Mucosa of stomach (tissue), 1 donor: Measurements from ENCODE around the gene CUEDC1.
"Not testable (repeated sequence)": the region's sequence is repeated elsewhere in the genome, so short reads cannot be mapped to it uniquely, and the experiment has no call there.

Experiments
- H3K27me3 ChIP-seq: one replicate; pipeline ENCODE4 v1.7.0; 2013; ENCODE audit warnings: mild to moderate bottlenecking, low read length; ENCODE audit not compliant: control insufficient read depth, insufficient read depth
- H3K36me3 ChIP-seq: one replicate; pipeline ENCODE4 v1.7.0; 2013; ENCODE audit warnings: low read length; ENCODE audit not compliant: control insufficient read depth, insufficient read depth
- H3K4me1 ChIP-seq: one replicate; pipeline ENCODE4 v1.7.0; 2013; ENCODE audit warnings: mild to moderate bottlenecking, low read length; ENCODE audit not compliant: control insufficient read depth, insufficient read depth
- H3K4me3 ChIP-seq: one replicate; pipeline ENCODE4 v1.7.0; 2013; ENCODE audit warnings: low read length
- H3K9ac ChIP-seq: one replicate; pipeline ENCODE4 v1.7.0; 2013; ENCODE audit warnings: mild to moderate bottlenecking, low read length, moderate library complexity
- H3K9me3 ChIP-seq: one replicate; pipeline ENCODE4 v1.7.0; 2013; ENCODE audit warnings: mild to moderate bottlenecking, low read length, moderate library complexity; ENCODE audit not compliant: control insufficient read depth
- donor health status: Pancreatic carcinoma.

The CUEDC1 gene

DNA sequence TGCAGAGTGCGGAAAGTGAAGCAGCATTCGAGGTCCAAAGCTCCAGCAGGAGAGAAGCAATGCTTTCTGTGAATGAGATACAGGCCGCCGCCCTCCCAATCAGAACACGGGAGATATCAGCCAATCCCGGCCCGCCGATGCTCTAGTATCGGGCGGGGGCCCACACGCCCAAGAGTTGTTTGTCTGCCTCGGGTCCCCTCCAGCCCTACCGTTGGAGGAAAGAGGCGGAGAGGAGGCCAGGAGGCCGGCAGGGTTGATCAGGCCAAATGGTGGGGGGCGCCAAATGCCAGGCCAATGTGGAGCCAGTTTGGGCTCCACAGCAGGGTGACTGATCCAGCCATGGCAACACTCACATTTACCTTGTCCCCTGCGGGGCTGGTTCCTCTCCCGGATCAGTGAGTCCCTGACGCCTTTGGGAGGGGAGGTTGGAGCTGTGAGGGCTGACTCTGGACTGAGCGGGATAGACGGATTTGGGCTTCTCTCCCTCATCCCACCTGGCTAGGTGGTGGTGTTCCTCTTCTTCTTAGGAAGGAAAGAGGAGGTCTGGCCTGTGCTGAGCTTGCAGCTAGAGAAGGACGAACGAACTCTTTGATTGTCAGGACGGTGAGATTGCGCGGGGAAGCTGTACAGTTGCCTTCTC lies 10.4 kb upstream of the CUEDC1 start:
- Histone ChIP-seq H3K27me3 (no peaks in the 10 kb centered on the region), H3K36me3 (no peaks in the 10 kb centered on the region), H3K9ac (no peak overlapping the region), H3K4me3 (no peak overlapping the region), H3K9me3 (no peaks in the 10 kb centered on the region), H3K4me1 (peaks cover 6% of the 10 kb centered on the region)

DNA sequence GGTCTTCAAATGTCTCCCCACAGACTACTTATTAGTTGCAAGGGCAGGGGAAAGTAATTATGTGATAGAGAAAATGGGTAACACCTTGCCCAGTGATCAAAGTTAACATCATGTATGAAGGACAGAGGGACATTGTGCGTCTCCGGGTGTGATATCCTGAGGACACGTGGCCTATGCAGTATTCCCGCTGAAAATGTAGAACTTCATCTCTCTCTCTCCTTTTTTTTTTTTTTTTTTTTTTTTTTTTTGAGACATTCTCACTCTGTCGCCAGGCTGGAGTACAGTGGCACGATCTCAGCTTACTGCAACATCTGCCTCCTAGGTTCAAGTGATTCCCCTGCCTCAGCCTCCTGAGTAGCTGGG lies 7.9 kb upstream of the CUEDC1 start:
- Histone ChIP-seq H3K27me3 (no peaks in the 10 kb centered on the region), H3K36me3 (no peaks in the 10 kb centered on the region), H3K9me3 (no peaks in the 10 kb centered on the region), H3K9ac (no peak overlapping the region), H3K4me1 (peaks cover 9% of the 10 kb centered on the region), H3K4me3 (no peak overlapping the region)

DNA sequence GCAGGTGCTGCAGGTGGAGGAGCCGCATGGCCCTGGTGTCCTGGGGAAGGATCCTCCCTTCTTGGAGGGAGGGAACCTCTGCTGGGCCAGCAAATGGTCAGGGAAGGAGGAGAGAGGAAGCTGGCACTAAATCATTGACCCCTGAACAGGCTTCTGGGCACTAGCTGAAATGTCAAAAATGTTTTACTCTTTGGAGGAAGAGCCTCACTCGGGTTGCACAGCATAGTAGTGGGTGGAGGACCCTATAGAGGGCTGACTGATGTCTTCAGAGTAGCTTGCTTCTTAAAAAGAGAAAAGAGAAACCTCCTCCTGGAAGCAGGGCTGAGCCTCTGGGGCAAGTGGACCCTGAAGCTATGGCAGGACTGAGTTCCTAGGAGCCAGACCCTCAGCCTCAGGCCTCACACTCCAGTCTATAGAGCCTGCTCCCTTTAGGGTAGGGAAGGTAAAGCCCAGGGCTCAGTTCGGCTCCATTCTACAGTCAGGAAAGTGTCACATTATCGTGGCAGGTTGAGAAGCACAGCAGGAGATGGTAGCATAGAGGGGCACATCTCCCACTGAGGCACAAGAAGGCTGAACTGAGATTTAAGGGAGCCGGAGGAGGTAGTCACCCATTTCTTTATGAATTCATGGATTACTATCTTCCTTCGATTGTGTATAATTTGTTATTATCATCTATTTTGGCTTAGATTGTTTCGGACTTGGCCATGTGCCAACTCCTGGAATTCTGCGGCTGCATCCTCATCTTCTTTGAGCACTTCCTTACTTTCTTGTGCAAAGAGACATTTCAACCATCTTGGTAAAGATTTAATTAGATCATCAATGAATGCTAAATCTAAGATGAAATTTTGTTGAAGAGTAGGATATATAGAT lies 7.3 kb upstream of the CUEDC1 start:
- H3K9me3 ChIP-seq: no peaks in the 10 kb centered on the region

DNA sequence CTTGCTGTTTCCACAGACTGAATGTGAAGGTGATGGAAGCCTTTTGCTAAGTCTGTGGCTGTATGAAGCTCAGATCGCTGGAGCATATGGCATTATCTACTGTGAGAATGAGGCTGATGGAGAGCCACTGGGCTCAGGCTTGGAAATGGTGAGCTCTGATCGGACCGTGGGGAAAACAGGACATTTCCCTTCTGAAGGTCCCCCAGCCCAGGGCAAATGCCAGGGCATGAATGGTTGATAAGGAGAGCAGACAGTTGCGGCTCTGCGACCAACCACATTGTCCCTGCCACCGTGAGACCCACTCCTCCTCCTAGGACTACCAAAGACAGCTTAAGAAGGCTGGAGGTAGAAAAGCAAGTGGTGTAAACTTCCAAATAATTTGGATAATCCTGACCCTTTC lies 4.7 kb upstream of the CUEDC1 start:
- Histone ChIP-seq H3K9ac (no peak overlapping the region), H3K4me1 (peaks cover 24% of the 10 kb centered on the region), H3K36me3 (no peaks in the 10 kb centered on the region), H3K9me3 (no peaks in the 10 kb centered on the region), H3K27me3 (no peaks in the 10 kb centered on the region), H3K4me3 (no peak overlapping the region)

More for the DNA sequence above, 7.3 kb upstream of the CUEDC1 start:
- Histone ChIP-seq H3K4me1 (peaks cover 9% of the 10 kb centered on the region), H3K27me3 (no peaks in the 10 kb centered on the region), H3K9ac (no peak overlapping the region), H3K36me3 (no peaks in the 10 kb centered on the region), H3K4me3 (no peak overlapping the region)

DNA sequence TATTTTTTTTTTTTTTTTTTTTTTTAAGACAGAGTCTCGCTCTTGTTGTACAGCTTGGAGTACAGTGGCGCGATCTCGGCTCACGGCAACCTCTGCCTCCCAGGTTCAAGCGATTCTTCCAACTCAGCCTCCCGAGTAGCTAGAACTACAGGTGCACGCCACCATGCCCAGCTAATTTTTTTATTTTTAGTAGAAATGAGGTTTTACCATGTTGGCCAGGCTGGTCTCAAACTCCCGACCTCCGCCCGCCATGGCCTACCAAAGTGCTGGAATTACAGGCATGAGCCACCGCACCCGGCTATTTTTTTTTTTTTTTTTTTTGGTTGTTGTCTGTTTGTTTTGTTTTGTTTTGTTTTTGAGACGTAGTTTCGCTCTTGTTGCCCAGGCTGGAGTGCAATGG lies 3.2 kb upstream of the CUEDC1 start:
- H3K4me1 ChIP-seq: peaks cover 32% of the 10 kb centered on the region
- not testable (repeated sequence) for H3K4me3 ChIP-seq, H3K9me3 ChIP-seq, H3K9ac ChIP-seq, H3K36me3 ChIP-seq, H3K27me3 ChIP-seq

DNA sequence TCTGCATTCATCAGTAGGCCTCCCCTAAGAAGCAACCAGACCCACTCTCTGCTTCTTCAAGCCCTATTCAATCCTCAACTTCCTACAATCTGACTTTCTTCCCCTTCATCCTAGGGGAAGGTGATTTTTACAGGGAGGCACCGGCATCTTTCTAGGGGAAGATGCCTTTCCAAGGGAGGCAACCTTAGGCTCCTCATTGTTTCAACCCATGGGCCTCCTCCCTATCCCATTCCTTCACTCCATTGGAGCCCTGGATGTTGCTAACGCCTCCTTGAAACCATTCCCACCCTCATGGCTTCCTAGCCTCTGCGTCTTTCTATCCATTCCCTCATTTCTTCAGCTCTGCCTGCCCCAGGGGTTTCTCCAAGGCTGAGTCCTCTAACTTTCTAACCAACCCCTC lies 2.7 kb upstream of the CUEDC1 start:
- H3K9me3 ChIP-seq: no peaks in the 10 kb centered on the region
- H3K27me3 ChIP-seq: no peaks in the 10 kb centered on the region
- H3K36me3 ChIP-seq: no peaks in the 10 kb centered on the region
- H3K4me1 ChIP-seq: peaks cover 32% of the 10 kb centered on the region
- no peak overlapping the region for H3K4me3 ChIP-seq
- no peak overlapping the region for H3K9ac ChIP-seq

DNA sequence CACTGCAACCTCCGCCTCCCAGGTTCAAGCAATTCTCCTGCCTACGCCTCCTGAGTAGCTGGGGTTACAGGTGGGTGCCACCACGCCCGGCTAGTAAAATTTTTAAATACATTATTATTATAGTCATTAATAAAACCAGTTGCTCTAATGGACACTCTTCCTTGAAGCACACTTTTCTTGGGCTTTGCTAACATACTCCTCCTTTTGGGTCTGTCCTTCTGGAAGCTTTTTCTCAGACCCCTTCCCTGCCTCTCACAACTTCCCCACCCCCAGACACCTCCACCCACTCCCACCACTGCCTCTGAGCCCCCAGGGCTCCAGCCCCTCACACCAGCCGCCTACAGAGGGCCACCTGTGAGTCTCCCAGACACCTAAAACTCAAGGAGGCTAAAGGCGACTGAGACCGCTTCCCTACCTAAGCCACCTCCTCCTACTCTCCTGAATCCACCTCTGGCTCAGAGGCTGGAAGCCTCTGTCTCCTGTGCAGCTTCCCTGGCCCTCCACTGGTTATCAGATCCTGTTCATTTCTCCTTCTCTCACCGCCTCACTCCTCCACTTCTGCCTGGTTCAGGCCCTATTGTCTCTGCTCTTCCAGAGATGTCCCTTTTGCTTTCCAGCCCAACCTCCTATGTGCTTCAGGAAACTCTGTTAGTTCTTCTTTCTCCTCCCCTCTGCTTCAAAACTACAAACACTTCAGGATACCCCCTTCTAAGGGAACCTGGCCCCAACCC lies 2.1 kb upstream of the CUEDC1 start:
- H3K36me3 ChIP-seq: no peaks in the 10 kb centered on the region
- no peak overlapping the region for H3K4me3 ChIP-seq
- H3K27me3 ChIP-seq: no peaks in the 10 kb centered on the region
- no peak overlapping the region for H3K9ac ChIP-seq
- H3K4me1 ChIP-seq: peaks cover 32% of the 10 kb centered on the region
- H3K9me3 ChIP-seq: no peaks in the 10 kb centered on the region

DNA sequence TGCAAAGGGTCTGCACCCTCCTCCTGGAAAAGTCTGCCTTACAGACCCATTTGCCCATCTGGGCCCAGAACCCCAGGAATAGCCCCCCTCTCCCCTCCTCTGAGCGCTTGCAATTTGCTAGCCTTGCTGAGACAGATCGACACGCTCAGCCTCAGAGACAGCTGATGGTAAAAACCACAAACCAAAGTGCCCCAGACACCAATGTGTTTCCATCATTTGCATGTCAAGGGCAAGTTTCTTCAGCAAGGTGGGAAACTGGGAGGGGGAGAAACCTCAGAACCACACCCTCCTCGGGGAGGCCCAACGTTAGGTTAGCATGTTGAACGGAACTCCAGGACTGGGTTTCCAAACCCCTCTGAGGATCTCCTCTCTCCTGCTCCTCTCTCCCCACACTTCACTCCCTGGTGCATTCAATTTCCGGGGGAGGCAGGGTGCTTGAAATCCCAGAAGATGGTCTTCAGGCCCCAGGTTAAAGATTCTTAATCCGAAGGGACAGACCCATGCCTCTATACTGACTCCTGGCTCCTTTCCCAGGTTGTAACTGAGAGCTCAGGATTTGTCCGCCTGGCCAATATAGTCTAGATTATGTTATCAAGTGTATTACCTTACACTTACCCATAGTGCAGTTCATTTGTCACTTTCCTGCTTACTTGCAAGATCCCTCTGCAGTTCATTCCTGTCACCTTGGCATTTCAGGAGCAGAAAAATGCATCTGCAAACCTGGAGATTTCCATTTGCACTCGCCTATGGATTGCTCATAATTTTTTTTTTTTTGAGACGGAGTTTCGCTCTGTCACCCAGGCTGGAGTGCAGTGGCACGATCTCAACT lies 1.3 kb upstream of the CUEDC1 start:
- Histone ChIP-seq H3K36me3 (no peaks in the 10 kb centered on the region), H3K9ac (peak overlapping the region; percentile 78), H3K4me3 (peak overlapping the region; percentile 84), H3K9me3 (no peaks in the 10 kb centered on the region), H3K4me1 (peaks cover 32% of the 10 kb centered on the region), H3K27me3 (no peaks in the 10 kb centered on the region)

DNA sequence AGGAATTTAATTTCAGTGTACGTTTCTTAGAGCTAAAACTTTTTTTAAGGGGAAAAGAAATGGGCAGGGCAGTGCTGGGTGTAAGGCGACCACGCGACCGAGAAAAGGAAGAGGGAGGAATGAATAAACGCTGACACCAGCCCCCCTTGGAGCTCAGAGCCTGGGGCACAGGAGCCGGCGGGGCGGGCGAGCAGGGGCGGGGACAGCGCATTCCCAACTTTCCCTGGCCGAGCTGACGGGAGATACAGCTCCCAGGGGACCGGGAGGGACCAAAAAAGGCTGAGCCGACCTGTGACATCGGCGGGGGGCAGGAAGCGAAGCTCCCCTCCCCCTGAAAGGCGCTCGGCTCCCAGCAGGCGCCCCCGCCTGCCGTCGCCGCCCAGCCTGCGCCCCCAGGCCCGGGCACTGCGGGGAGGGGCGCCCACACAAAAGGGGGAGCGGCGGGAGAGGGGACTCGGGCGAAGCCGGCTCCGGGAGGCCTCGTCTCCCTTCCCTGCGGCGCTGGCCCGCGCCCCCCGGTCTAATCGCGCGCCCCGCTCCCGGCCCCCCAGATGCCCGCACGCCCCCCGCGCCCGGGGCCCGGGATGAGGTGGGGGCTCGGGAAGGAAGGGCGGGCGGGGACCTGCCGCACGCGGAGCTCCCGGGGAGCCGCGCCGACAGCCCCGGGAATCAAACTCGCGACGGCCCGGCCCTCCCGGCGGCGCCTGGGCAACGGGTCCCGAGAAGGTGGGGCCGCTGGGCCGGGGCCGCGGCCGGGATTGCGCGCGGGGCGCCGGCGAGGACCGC lies 622 bp downstream of the CUEDC1 start:
- Histone ChIP-seq H3K36me3 (no peaks in the 10 kb centered on the region), H3K4me1 (peaks cover 24% of the 10 kb centered on the region), H3K4me3 (no peak overlapping the region), H3K9ac (peak overlapping the region; percentile 75), H3K9me3 (no peaks in the 10 kb centered on the region), H3K27me3 (no peaks in the 10 kb centered on the region)

DNA sequence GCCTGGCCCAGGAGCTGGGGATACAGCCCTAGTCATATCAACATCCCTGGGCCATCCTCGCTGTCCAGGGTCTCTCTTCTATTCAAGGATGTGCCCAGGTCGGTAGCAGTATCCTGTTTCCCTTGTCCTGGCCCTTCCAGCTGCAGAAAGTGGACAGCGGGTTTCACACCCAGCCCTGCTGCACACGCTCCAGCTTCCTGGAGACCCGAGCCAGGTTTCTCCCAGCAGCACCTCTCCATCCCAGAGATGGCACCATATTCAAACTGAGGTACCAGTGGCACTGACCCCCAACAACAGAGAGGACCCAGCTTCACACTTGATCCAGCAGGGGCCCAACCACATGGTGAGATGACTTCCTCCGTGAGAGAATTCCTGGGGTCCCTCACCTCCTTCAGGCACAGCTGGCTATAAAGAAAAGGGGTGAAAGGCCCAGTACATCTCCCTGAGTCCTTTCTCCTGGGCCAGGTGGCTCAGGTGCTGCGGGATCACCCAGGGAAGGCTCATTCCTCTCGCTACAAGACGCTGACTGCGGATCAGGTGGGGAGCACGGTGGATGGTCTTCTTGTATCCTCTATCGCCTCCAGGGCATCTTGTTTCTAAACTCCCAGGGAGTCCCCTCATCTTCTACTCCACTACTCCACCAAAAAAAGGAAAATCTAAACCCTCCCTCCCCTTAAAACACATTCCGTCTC lies 1.4 kb downstream of the CUEDC1 start:
- Histone ChIP-seq H3K36me3 (no peaks in the 10 kb centered on the region), H3K4me1 (peaks cover 32% of the 10 kb centered on the region), H3K27me3 (no peaks in the 10 kb centered on the region), H3K9me3 (no peaks in the 10 kb centered on the region), H3K4me3 (no peak overlapping the region), H3K9ac (peak overlapping the region; percentile 75)

DNA sequence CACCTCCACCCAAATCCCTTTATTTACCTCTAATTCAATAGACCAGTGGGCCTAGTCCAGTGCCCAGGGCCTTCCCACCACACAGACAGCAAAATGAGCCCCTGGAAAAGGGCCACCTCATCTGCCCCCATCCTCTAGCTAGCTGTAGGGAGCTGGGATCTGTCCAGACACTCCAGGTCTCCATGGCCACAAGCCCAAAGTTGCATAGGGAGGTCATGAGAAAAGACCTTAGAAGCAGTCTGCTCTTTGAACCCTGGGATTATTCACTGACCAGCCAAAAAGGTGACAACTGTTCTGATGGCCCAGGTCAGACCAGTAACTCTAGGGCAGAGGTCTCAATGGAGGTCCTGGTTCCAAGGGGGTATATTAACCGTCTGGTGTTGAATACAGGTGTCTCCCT lies 2.0 kb downstream of the CUEDC1 start:
- no peak overlapping the region for H3K9ac ChIP-seq
- no peak overlapping the region for H3K4me3 ChIP-seq

More for the DNA sequence above, 2.0 kb downstream of the CUEDC1 start:
- Histone ChIP-seq H3K27me3 (no peaks in the 10 kb centered on the region), H3K36me3 (no peaks in the 10 kb centered on the region), H3K9me3 (no peaks in the 10 kb centered on the region), H3K4me1 (peaks cover 38% of the 10 kb centered on the region)
